NT2/D1 (cell line): Measurements from ENCODE around the gene HPCAL4.

Experiments
- SUZ12 ChIP-seq: IDR thresholded peaks from 2 replicates; pipeline ENCODE4 v1.6.1; 2011; ENCODE audit not compliant: insufficient read length, insufficient read depth; ENCODE audit errors: extremely low read depth
- YY1 ChIP-seq: IDR thresholded peaks from 2 replicates; pipeline ENCODE4 v1.6.1; 2011; ENCODE audit not compliant: insufficient read length, insufficient read depth
- ZNF274 ChIP-seq: IDR thresholded peaks from 2 replicates; pipeline ENCODE4 v1.6.1; 2011; ENCODE audit warnings: mild to moderate bottlenecking, low read depth, low read length

DNA sequence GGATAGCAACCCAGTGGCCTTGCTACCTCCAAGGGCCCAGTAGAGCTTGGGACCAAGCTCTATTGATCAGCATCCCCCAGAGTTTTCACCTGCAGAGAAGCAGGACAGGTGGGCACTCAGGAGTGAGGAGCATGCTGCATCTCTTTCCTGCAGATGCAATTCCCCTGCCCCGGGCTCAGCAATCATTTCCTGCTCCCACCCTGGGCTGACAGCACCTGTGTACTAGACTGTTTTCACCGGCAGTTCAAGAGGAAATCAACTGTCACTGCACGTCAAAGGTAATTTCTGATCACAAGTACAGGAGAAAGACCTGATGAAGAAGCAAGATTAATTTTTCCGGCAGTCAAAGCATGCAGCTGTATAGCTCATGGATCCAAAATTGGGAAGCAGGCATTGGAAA lies 10.5 kb downstream of the HPCAL4 start:
- TF ChIP-seq ZNF274 = no peak
- no peak for TF ChIP-seq YY1
- no peak for TF ChIP-seq SUZ12
